ENCODE data around the gene PLXNA4.

DNA sequence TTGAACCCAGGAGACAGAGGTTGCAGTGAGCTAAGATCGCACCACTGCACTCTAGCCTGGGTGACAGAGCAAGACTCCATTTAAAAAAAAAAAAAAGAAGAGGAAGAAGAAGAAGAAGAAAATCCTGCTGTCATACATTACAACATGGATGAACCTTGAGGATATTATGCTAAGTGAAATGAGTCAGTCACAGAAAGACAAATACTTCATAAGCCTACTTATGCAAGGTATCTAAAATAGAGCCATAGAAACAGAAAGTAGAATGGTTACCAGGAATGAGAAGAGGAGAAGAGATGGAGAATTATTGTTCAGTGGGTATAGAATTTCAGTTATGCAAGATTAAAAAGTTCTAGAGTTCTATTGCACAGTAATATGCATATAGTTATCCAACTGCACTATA, 466.5 kb downstream of the PLXNA4 start:
- TF ChIP-seq CTCF (IDR thresholded peaks at IDR 0.05; ENCODE audit: insufficient read depth, low read depth, low read length) = no peak
- no peak for TF ChIP-seq EZH2 (IDR thresholded peaks at IDR 0.05; ENCODE audit: insufficient read depth, low read length)

Data from astrocyte (in vitro differentiated cells and primary cell).